Common myeloid progenitor, CD34-positive (primary cell): Measurements from ENCODE around the gene SLC12A4.
"Not testable (repeated sequence)": the region's sequence is repeated elsewhere in the genome, so short reads cannot be mapped to it uniquely, and the experiment has no call there.

Experiments used
- CTCF ChIA-PET: fragments of 350-600 bp; sonication (Branson Sonifier 250); formaldehyde crosslinking; loops from one replicate; lab custom pipeline; 2021; ENCODE audit warnings: antibody characterized with exemption; lab: Charles Lee
- POLR2A ChIA-PET: fragments of 350-600 bp; sonication (Branson Sonifier 250); formaldehyde crosslinking; loops from one replicate; lab custom pipeline; 2021; ENCODE audit warnings: antibody characterized with exemption; lab: Charles Lee
- DNase-seq, 3 donors: peaks; one replicate each; pipeline versions ENCODE4 v3.0.0 to v3.0.0-alpha.2; 2013
- H3K27ac ChIP-seq, 2 experiments: 1 replicate in 1 of 2; 2 replicates in 1 of 2; pipeline ENCODE4 v1.7.0; 2013; ENCODE audit warnings: inconsistent platforms in 2 of 2, low read length in 2 of 2, mild to moderate bottlenecking in 2 of 2, low read depth in 1 of 2, moderate library complexity in 1 of 2; ENCODE audit not compliant: severe bottlenecking in 2 of 2, insufficient read depth in 1 of 2, poor library complexity in 1 of 2
- H3K27me3 ChIP-seq, 5 experiments: replicated peaks in 2 of 5; 1 replicate in 3 of 5; 2 replicates in 2 of 5; pipeline versions ENCODE4 v1.6.1 to v1.7.0; 2013; ENCODE audit warnings: low read length in 4 of 5, mild to moderate bottlenecking in 2 of 5, moderate library complexity in 2 of 5, inconsistent platforms in 1 of 5; ENCODE audit not compliant: insufficient read depth in 5 of 5, control insufficient read depth in 4 of 5
- H3K36me3 ChIP-seq, 4 experiments: 1 replicate in 2 of 4; 2 replicates in 2 of 4; pipeline versions ENCODE4 v1.6.1 to v1.7.0; 2013; ENCODE audit warnings: low read length in 3 of 4, control low read depth in 1 of 4, mild to moderate bottlenecking in 1 of 4; ENCODE audit not compliant: control insufficient read depth in 4 of 4, insufficient read depth in 4 of 4
- H3K4me1 ChIP-seq, 4 experiments: 1 replicate in 3 of 4; 2 replicates in 1 of 4; pipeline versions ENCODE4 v1.6.1 to v1.7.1; 2013; ENCODE audit warnings: low read length in 3 of 4, mild to moderate bottlenecking in 3 of 4, control low read depth in 1 of 4, inconsistent platforms in 1 of 4, moderate library complexity in 1 of 4; ENCODE audit not compliant: control insufficient read depth in 4 of 4, insufficient read depth in 4 of 4; ENCODE audit errors: control extremely low read depth in 1 of 4
- H3K4me3 ChIP-seq, 7 experiments: 1 replicate in 4 of 7; 2 replicates in 3 of 7; pipeline versions ENCODE4 v1.5.1 to v1.7.0; 2013; ENCODE audit warnings: mild to moderate bottlenecking in 7 of 7, low read length in 6 of 7, moderate library complexity in 6 of 7, inconsistent platforms in 2 of 7, low read depth in 2 of 7, control low read depth in 1 of 7; ENCODE audit not compliant: insufficient read depth in 4 of 7, control insufficient read depth in 1 of 7; ENCODE audit errors: extremely low read depth in 1 of 7
- H3K9me3 ChIP-seq, 5 experiments: 1 replicate in 4 of 5; 2 replicates in 1 of 5; pipeline versions ENCODE4 v1.6.1 to v1.7.1; 2013; ENCODE audit warnings: low read length in 4 of 5, mild to moderate bottlenecking in 2 of 5, inconsistent platforms in 1 of 5, low read depth in 1 of 5, moderate library complexity in 1 of 5; ENCODE audit not compliant: control insufficient read depth in 4 of 5, insufficient read depth in 2 of 5; ENCODE audit errors: control extremely low read depth in 1 of 5
- WGBS: methylation state at CpG from one replicate; pipeline ENCODE4 v1.1.5; 2013; ENCODE audit not compliant: insufficient coverage; 5-methylcytosine and 5-hydroxymethylcytosine counted together

Gene SLC12A4

DNA sequence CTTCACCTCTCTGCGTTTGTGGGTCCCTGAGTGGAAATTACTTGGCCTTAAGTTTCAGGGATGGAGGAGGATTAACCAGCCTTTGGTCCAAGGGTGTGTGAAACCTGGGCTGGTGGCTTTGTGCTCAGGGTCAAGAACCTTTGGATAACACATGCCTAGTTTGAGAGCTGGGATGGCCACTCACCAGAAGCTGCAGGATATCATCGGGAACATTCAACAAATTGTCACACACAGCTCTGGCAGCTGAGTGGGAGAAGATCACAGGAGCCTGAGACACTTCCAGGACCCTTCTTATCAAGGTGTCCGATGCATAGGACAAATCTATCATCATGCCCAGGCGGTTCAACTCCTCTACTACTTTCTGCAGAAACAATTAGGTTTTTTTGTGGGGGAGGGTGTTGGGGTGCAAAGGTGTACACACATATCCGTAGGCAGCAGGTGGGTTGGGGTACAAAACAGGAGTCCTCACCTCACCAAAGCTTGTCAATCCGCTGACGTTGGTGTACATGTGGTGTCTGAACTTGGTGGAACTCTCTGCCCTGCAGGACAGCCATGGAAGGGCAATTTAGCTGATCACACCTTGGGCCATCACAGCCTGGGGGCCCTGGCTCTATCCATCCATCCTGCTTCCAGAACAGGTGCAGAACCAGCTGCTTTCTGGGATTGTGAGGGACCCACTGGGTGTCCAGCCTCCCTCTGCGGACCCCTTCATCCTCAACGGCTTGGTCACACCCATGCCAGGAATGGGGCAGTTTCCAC is 9.2 kb upstream of the SLC12A4 start:
- DNase-seq, result no peak
- no peaks in the 10 kb centered on the region for H3K4me1 ChIP-seq
- POLR2A ChIA-PET, result no interaction called here
- no peaks in the 10 kb centered on the region for H3K36me3 ChIP-seq
- no peaks in the 10 kb centered on the region for H3K27me3 ChIP-seq
- WGBS, result 96% methylated on average over 8 of the region's 9 CpGs
- H3K9me3 ChIP-seq, result no peaks in the 10 kb centered on the region
- CTCF ChIA-PET, result interaction anchor here (0.8 to 1.4 kb wide), 5 partner anchors 9 to 62 kb away, joined by 3 to 4 read pairs (median 3); no protein-coding TSS in a partner anchor
- no peak overlapping the region for H3K27ac ChIP-seq
- H3K4me3 ChIP-seq, result no peak overlapping the region

- Histone ChIP-seq H3K36me3 (no peaks in the 10 kb centered on the region), H3K4me1 (no peaks in the 10 kb centered on the region), H3K27me3 (no peaks in the 10 kb centered on the region), H3K9me3 (no peaks in the 10 kb centered on the region), H3K27ac (no peak overlapping the region), H3K4me3 (no peak overlapping the region)
- ChIA-PET POLR2A (no interaction called here), CTCF (interaction anchor here (1.0 to 1.4 kb wide), 2 partner anchors 15 to 62 kb away, joined by 3 read pairs; no protein-coding TSS in a partner anchor)
- WGBS, result 86% methylated on average over 5 of the region's 5 CpGs
- DNase-seq, result no peak
Measured at GRCh38 chr16:67977005-67977404, 8.6 kb upstream of the SLC12A4 start.

DNA sequence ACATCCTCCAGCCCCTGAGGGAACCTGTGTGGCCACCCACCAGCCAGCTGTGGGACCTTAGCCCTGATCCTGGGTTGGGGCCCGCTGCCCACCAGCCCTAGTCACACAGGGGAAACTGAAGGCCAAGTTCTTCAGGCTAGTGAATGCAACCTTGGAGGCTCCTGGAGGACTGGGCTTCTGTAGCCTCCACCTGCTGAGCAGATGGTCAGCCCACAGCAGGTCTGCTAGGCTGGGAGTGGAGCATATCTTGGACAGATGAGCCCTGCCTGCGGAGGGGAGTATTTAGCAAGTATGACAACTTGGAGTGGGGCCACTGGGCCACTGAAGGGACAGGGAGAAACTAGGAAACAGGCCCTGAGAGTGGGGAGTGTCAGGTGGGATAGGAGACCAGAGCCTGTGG is 7.8 kb upstream of the SLC12A4 start:
- ChIA-PET POLR2A (no interaction called here), CTCF (no interaction called here)
- DNase-seq, result no peak
- 100% methylated on average over 2 of the region's 2 CpGs for WGBS
- Histone ChIP-seq H3K9me3 (no peaks in the 10 kb centered on the region), H3K27ac (no peak overlapping the region), H3K4me1 (no peaks in the 10 kb centered on the region), H3K36me3 (no peaks in the 10 kb centered on the region), H3K27me3 (no peaks in the 10 kb centered on the region), H3K4me3 (no peak overlapping the region)

DNA sequence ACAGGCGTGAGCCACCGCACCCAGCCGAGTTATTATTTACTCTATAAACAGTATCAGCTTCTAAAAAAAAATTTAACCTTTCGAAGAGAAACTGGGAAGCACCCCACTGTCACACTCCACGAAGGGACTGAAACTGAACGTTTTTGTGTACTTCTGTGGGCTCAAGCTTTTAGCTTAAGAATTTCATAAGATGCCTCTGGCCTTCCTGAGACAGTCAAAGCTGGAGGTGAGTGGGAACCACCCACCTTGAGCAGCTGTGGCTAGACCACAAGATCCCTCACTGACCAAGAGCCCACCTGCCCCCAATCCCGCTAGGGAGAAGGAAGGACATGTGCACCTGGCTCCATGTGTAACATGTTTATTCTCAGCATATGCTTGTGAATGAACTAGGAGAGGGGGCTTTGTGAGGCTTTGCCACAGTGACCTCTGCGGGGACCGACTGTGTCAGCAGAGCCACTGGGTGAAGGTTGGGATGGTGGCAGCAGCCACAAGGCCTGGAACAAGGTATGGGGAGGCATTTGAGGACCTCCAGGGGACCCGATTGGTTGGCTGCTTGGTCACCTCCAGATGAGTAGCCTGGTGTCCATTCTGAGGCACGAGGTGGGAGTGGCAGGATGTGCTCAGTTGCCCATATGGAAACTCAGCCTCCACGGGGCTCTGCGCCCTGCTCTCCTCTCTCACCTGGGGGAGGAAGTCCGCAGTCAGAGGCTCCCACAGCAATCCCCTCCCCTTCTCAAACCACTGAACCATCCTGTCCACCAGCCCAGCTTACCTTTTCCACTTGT is 7.1 kb upstream of the SLC12A4 start:
- Histone ChIP-seq H3K4me3 (no peak overlapping the region), H3K27me3 (no peaks in the 10 kb centered on the region), H3K36me3 (no peaks in the 10 kb centered on the region), H3K4me1 (no peaks in the 10 kb centered on the region), H3K9me3 (no peaks in the 10 kb centered on the region), H3K27ac (no peak overlapping the region)
- WGBS, result 92% methylated on average over 9 of the region's 14 CpGs
- ChIA-PET POLR2A (no interaction called here), CTCF (no interaction called here)
- DNase-seq, result no peak

DNA sequence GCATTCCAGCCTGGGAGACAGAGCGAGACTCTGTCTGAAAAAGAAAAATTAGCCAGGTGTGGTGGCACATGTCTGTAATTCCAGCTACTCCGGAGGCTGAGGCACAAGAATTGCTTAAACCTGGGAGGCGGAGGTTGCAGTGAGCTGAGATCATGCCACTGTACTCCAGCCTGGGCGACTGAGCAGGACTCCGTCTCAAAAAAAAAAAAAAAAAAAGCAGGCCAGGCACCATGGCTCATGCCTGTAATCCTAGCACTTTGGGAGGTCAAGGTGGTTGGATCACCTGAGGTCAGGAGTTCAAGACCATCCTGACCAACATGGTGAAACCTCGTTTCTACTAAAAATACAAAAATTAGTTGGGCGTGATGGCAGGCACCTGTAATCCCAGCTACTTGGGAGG is 3.8 kb upstream of the SLC12A4 start:
- not testable (repeated sequence) for H3K36me3 ChIP-seq, H3K9me3 ChIP-seq, H3K27me3 ChIP-seq, DNase-seq, H3K27ac ChIP-seq, H3K4me3 ChIP-seq
- POLR2A ChIA-PET, result interaction anchor here (0.6 kb wide), 1 partner anchor 356 kb away, joined by 3 read pairs; no protein-coding TSS in a partner anchor
- H3K4me1 ChIP-seq, result peaks cover 0 to 19% (median 13%) of the 10 kb centered on the region in 4 experiments
- CTCF ChIA-PET, result interaction anchor here (1.4 to 7.6 kb wide), 5 partner anchors 12 to 93 kb away, joined by 4 to 69 read pairs (median 4); partner anchors contain the start of gene DPEP3
- WGBS, result 92% methylated on average over 5 of the region's 7 CpGs

GRCh38 chr16:67971111-67971510 is 2.7 kb upstream of the SLC12A4 start:
- Histone ChIP-seq H3K4me1 (peaks cover 0 to 27% (median 18%) of the 10 kb centered on the region in 4 experiments), H3K27ac (no peak overlapping the region), H3K27me3 (no peaks in the 10 kb centered on the region), H3K36me3 (no peaks in the 10 kb centered on the region), H3K4me3 (no peak overlapping the region), H3K9me3 (no peaks in the 10 kb centered on the region)
- WGBS, result 100% methylated on average over 7 of the region's 9 CpGs
- POLR2A ChIA-PET, result no interaction called here
- CTCF ChIA-PET, result interaction anchor here (1.7 to 7.6 kb wide), 3 partner anchors 13 to 24 kb away, joined by 4 to 69 read pairs (median 8); partner anchors contain the start of gene DPEP3
- DNase-seq, result no peak
